Fibroblast of upper back skin (primary cell): Measurements from ENCODE around the gene PHF12.
"Not testable (repeated sequence)": the region's sequence is repeated elsewhere in the genome, so short reads cannot be mapped to it uniquely, and the experiment has no call there.

Experiments used
- DNase-seq: peaks from one replicate; pipeline ENCODE4 v3.0.0-alpha.2; 2013

Gene PHF12

GRCh38 chr17:28900986-28901726, 50.2 kb downstream of the PHF12 start:
- DNase-seq, result no peak

GRCh38 chr17:28899212-28899815, 52.0 kb downstream of the PHF12 start:
- DNase-seq, result no peak

GRCh38 chr17:28898527-28898955, 52.8 kb downstream of the PHF12 start:
- no peak for DNase-seq

GRCh38 chr17:28897769-28898526, 53.4 kb downstream of the PHF12 start:
- no peak for DNase-seq

- peak; percentile 26 for DNase-seq
These were observed 54.2 kb downstream of the PHF12 start, which contains the start of gene FLOT2 for GRCh38 chr17:28896884-28897768. TSS of gene FLOT2 (minus strand) at chr17:28897733. CDS start at chr17:28897574, 159 bp downstream.

GRCh38 chr17:28896491-28896883, 54.8 kb downstream of the PHF12 start:
- DNase-seq, result no peak

GRCh38 chr17:28895794-28896447, 55.4 kb downstream of the PHF12 start:
- no peak for DNase-seq

GRCh38 chr17:28893248-28894183, 57.8 kb downstream of the PHF12 start:
- DNase-seq, result not testable (repeated sequence)

- DNase-seq, result no peak
These were observed 59.3 kb downstream of the PHF12 start for GRCh38 chr17:28892024-28892423.

- no peak for DNase-seq
These were observed 60.1 kb downstream of the PHF12 start for GRCh38 chr17:28891201-28891600.

GRCh38 chr17:28889996-28890395, 61.3 kb downstream of the PHF12 start:
- no peak for DNase-seq

GRCh38 chr17:28888832-28889231, 62.5 kb downstream of the PHF12 start:
- DNase-seq, result no peak

GRCh38 chr17:28887871-28888471, 63.3 kb downstream of the PHF12 start:
- DNase-seq, result no peak

- DNase-seq, result no peak
These were observed 65.4 kb downstream of the PHF12 start for GRCh38 chr17:28885951-28886350.

- no peak for DNase-seq
These were observed 66.0 kb downstream of the PHF12 start for GRCh38 chr17:28885363-28885762.

GRCh38 chr17:28883967-28884702, 67.2 kb downstream of the PHF12 start:
- DNase-seq, result no peak

- no peak for DNase-seq
These were observed 69.0 kb downstream of the PHF12 start for GRCh38 chr17:28882154-28882895.

- no peak for DNase-seq
These were observed 69.7 kb downstream of the PHF12 start for GRCh38 chr17:28881533-28882056.

- DNase-seq, result no peak
These were observed 70.8 kb downstream of the PHF12 start for GRCh38 chr17:28880572-28880945.
